AG04449 (cell line): ENCODE measurements around the gene MARCKS.

Experiments used
- CTCF ChIA-PET: fragments of 350-600 bp; formaldehyde crosslinking; extraction: SDS; loops from one replicate; lab custom pipeline; 2021; ENCODE audit warnings: antibody characterized with exemption; lab: Yijun Ruan, JAX
- POLR2A ChIA-PET: fragments of 400-600, 350-600 bp; formaldehyde crosslinking; extraction: SDS; loops from one replicate; lab custom pipeline; 2020; ENCODE audit warnings: antibody characterized with exemption, inconsistent platforms; lab: Yijun Ruan, JAX
- DNase-seq: peaks from one replicate; pipeline ENCODE4 v3.0.0-alpha.2; 2010; ENCODE audit warnings: low read depth, low spot score
- H3K4me3 ChIP-seq: 2 replicates; pipeline ENCODE4 v1.5.1; 2011; ENCODE audit warnings: low read depth, mild to moderate bottlenecking, control low read depth, low read length
- TF ChIP-seq, protein P1 (sequence below): IDR thresholded peaks from one replicate; pipeline ENCODE4 v1.5.1; 2011; ENCODE audit warnings: mild to moderate bottlenecking, moderate library complexity, low read length, control low read depth, inconsistent platforms; ENCODE audit not compliant: insufficient read depth; ENCODE audit errors: missing control alignments

MARCKS gene

DNA sequence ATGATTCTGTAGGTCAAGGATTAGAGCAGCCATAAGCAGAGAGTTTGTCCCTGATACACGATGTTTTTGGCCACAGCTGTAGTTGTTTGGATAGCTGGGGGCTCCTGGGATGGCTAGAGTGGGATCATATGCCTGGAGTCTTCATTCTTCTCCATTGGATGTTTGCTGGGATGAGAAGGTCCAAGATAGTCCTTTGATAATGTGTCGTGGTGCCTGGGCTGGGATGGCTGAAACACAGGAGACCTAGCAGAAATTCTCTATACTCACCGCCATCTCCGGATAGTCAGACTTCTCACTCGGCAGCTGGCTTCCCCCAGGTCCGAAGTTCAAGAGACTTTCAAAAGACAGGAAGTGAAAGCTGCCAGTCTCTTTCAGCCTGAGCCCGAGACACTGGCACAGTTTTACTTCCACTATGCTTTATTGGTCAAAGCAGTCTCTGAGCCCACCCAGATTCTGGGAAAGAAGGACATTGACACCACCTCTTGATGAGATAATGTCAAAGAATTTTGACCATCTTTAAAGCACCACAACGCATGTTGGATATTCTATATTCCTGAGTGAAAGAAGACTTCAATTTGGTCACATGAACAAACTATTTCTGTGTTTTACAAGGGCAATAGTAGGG, 16.0 kb downstream of the MARCKS start:
- DNase-seq, result no peak
- CTCF ChIA-PET, result no interaction called here
- H3K4me3 ChIP-seq, result no peak overlapping the region
- POLR2A ChIA-PET, result no interaction called here
- TF ChIP-seq, protein P1, sequence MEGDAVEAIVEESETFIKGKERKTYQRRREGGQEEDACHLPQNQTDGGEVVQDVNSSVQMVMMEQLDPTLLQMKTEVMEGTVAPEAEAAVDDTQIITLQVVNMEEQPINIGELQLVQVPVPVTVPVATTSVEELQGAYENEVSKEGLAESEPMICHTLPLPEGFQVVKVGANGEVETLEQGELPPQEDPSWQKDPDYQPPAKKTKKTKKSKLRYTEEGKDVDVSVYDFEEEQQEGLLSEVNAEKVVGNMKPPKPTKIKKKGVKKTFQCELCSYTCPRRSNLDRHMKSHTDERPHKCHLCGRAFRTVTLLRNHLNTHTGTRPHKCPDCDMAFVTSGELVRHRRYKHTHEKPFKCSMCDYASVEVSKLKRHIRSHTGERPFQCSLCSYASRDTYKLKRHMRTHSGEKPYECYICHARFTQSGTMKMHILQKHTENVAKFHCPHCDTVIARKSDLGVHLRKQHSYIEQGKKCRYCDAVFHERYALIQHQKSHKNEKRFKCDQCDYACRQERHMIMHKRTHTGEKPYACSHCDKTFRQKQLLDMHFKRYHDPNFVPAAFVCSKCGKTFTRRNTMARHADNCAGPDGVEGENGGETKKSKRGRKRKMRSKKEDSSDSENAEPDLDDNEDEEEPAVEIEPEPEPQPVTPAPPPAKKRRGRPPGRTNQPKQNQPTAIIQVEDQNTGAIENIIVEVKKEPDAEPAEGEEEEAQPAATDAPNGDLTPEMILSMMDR, result no peak

DNA sequence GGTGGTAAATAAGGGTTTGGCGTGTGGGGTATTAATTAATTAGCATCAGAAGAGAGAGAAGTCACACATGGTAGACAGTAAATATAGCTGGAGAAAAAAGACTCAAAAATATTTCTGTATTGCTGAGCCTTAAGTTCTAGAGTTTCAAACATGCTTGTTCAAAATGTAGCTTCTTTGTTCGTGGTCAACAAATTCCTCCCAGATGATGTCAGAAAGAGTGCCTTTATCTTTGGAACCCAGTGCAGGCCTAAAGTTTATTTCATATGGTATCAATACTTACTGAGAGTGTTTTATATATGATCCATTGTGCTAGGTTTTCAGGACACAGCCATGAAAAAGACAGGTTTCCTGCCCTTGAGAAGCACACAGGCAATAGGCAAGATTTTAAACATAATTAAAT, 18.3 kb downstream of the MARCKS start:
- TF ChIP-seq, protein P1, result no peak
- no peak overlapping the region for H3K4me3 ChIP-seq
- POLR2A ChIA-PET, result no interaction called here
- CTCF ChIA-PET, result interaction anchor here (1.2 to 1.6 kb wide), 2 partner anchors 9 to 17 kb away, joined by 3 to 12 read pairs; no protein-coding TSS in a partner anchor
- DNase-seq, result no peak

DNA sequence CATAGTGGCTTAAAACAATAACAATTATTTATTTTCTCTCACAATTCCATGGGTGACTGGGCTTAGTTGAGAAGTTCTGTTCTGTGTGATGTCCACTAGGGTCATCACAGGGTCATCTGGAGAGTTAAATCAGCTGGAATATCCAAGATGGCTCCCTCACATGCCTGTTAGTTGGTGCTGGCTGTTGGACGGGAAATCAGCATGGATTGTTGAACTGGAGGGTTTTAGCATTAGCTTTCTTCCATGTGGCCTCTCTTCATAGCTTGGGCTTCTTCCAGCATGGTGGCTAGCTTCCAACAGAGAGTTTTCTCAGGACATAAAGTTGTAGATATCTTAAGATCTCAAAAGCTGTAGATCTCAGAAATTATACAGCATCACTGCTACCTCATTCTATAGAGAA, 19.6 kb downstream of the MARCKS start:
- ChIA-PET CTCF (interaction anchor here (1.1 kb wide), 1 partner anchor 691 kb away, joined by 3 read pairs; no protein-coding TSS in a partner anchor), POLR2A (no interaction called here)
- DNase-seq, result no peak
- TF ChIP-seq, protein P1, result no peak
- H3K4me3 ChIP-seq, result no peak overlapping the region

DNA sequence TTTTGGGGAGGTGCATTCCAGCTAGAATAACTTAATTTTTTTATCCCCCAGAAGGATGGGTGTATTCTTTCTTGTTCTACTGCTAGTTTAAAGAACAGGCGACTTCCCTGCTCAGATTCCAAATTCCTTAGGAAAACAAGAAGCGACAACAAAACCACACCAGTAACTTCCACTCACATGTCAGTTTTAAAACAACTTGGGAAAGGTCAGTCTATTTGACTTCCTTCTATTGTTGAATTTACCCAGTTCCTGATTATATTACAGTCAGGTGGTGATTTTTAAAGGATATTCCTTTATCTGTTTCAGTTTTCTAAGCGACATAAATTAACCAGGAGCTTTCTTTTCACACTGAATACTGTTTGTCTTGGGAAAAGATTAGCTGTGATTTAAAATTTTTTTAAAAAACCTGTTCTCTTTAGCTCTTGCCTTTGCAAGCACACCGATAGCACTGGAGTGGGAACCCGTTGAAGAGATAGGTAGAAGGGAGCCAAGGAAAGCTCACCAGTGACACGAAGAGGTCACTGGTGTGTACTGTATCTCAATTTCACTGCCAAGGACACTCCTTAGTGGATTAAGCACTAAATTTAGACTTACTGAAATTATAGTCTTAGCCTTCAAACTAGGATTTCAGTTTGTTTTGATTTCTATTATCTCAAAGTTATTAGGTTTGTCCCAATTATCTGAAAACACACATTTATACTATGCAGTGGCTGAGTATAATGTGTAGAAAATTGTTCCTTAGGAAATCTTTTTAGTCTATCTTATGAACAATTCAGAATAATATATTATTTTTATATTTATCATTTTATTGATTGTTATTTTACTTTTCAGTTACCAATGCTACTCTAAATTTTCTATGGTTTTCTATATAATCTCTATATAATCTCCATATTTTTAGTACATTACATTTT, 22.3 kb downstream of the MARCKS start:
- no peak overlapping the region for H3K4me3 ChIP-seq
- CTCF ChIA-PET, result interaction anchor here (0.6 to 3.3 kb wide), 22 partner anchors 9 to 1699 kb away, joined by 3 to 28 read pairs (median 3); no protein-coding TSS in a partner anchor
- TF ChIP-seq, protein P1, result peak; percentile 63
- no peak for DNase-seq
- POLR2A ChIA-PET, result no interaction called here

DNA sequence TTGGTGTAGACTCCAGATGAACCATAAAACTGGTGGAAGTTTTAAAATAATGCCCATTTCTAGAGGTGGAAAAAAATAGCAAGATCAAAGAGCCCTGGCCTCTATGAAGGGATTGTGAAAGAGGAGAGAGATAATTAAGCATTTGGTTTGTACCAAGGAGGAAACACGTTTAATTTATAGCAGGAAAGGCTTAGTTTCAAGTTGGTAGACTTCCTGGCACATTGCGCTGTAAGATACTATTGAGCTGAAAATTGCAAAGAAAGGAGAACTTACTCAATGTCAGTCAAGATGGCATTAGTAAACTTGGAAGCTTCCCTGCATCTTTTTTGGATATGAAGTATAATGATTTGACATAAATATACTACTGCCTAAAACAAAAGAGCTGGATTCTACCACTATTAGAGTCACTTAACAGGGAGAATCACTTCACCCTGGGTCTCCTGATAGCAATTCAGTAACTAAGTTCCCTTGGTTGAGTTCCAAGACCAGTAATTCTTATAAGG, 24.4 kb downstream of the MARCKS start:
- no peak for DNase-seq
- CTCF ChIA-PET, result interaction anchor here (0.9 to 3.3 kb wide), 4 partner anchors 11 to 516 kb away, joined by 3 to 13 read pairs (median 4); no protein-coding TSS in a partner anchor
- no peak overlapping the region for H3K4me3 ChIP-seq
- POLR2A ChIA-PET, result no interaction called here
- TF ChIP-seq, protein P1, result no peak
